ENCODE measurements around the gene VPREB3.

The VPREB3 gene

DNA sequence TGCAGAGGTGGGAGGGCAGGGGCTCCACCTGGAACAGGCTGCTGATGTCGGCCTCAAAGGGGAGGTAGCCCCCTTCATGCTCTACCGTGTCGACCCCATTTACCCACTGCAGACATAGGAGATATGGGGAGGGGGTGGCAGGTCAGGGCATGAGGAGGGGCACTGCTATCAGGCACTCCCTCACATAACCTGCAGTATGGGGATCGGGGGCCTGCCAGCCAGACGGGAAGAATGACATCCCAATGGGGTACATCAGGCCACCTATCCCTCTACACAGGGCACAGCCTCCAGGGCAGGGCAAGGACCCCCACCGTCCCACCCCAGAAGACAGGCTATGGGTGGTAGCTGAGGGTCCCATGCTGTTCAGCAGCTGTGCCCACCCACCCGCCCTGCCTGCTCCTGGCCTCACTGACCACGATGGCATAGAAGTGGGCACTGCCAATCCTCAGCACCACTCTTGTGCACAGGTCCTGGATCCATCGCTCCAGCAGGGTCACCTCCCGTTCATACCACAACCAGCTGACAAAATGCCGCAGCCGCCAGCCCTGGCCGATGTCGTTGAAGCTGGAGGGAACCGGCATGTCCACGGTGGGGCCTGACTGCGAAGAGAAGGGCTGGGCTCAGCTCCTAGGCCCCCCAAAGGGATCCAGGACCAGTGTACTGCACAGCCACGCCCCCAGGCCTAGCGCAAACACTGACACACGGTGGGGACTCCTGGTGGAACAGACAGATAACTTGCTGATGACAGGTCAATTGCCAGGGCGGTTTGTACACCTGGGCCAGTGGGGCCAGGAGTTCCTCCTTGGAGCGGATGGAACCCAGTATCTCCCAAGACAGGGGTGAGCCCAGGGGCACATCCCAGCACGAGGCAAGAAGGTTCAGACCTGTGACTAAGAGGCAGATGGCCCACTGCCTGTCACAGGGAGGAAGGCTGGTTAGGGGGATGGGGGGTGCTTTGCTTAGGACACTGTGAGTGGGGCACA is 39.3 kb downstream of the VPREB3 start:
- Histone ChIP-seq H3K9me2 (replicated peaks; ENCODE audit: insufficient read depth, low read length) (no peaks in the 10 kb centered on the region), H2AFZ (ENCODE audit: low read length) (no peak overlapping the region), H3K4me1 (ENCODE audit: low read length) (peaks cover 7% of the 10 kb centered on the region), H3F3A (ENCODE audit: insufficient read depth, low read length) (no peaks in the 10 kb centered on the region), H4K20me1 (ENCODE audit: insufficient read depth, low read length) (no peaks in the 10 kb centered on the region), H3K4me3 (ENCODE audit: low read length) (no peak overlapping the region), H3K9ac (ENCODE audit: low read length) (no peak overlapping the region), H3K9me3 (replicated peaks; ENCODE audit: insufficient read depth, low read length) (no peaks in the 10 kb centered on the region), H3K79me2 (ENCODE audit: low read length) (peaks cover 27% of the 10 kb centered on the region), H3K27ac (ENCODE audit: low read length) (no peak overlapping the region), H3K36me3 (replicated peaks; ENCODE audit: insufficient read depth, low read length) (0 out of 2 replicates have a peak, but pooled peaks cover 3% of the 10 kb centered on the region), H3K27me3 (replicated peaks; ENCODE audit: insufficient read depth, low read length) (no peaks in the 10 kb centered on the region), H3K4me2 (ENCODE audit: low read depth, low read length) (no peak overlapping the region)
- TF ChIP-seq EZH2phosphoT487 (IDR thresholded peaks at IDR 0.05; ENCODE audit: low read length) (no peak), EZH2 (optimal IDR thresholded peaks at IDR 0.05; ENCODE audit: low read depth, low read length) (no peak)
- TF ChIP-seq, protein P1, sequence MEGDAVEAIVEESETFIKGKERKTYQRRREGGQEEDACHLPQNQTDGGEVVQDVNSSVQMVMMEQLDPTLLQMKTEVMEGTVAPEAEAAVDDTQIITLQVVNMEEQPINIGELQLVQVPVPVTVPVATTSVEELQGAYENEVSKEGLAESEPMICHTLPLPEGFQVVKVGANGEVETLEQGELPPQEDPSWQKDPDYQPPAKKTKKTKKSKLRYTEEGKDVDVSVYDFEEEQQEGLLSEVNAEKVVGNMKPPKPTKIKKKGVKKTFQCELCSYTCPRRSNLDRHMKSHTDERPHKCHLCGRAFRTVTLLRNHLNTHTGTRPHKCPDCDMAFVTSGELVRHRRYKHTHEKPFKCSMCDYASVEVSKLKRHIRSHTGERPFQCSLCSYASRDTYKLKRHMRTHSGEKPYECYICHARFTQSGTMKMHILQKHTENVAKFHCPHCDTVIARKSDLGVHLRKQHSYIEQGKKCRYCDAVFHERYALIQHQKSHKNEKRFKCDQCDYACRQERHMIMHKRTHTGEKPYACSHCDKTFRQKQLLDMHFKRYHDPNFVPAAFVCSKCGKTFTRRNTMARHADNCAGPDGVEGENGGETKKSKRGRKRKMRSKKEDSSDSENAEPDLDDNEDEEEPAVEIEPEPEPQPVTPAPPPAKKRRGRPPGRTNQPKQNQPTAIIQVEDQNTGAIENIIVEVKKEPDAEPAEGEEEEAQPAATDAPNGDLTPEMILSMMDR (IDR thresholded peaks at IDR 0.05; ENCODE audit: low read length): no peak
- no peak for DNase-seq

DNA sequence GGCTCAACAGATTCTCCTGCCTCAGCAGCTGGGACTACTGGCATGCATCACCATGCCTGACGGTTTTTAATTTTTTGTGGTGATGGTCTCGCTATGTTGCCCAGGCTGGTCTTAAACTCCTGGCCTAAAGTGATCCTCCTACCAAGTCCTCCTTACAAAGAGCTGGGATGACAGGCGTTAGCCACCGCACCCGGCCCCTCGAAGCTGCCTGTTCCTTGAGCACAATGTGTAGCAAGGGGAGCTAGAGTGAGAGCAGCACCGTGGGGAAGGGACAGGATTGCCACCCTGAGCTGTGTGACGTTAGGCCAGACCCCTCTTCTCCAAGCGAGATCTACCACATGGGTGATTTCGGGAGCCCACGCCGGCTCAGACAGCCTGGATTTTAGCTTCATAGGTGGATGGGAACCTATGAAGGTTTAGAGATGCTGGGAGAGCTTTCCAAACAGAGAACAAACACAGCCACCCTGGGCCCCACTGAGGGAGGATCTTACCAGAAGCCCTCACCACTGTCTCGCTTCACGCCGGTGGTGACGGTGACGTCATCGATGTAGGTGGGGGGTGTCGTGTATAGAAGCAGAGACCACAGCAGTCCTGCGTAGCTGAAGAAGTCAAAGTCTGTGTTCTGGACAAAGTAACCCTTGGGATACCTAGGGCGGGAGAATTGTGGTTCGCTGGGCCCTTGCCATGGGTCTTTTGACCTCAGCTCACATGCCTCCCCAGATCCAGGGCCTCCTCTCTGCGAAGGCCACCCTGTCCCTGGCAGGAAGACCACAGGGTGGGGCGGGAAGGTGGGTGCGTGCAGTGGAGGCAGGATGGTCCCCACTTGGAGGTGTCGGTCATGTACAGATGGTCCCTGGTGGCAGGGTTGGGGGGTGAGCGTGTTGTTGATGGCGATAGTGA is 40.3 kb downstream of the VPREB3 start:
- no peaks in the 10 kb centered on the region for H3K27me3 ChIP-seq (replicated peaks; ENCODE audit: insufficient read depth, low read length)
- no peak overlapping the region for H2AFZ ChIP-seq (ENCODE audit: low read length)
- DNase-seq: no peak
- H3K36me3 ChIP-seq (replicated peaks; ENCODE audit: insufficient read depth, low read length): 0 out of 2 replicates have a peak, but pooled peaks cover 3% of the 10 kb centered on the region
- no peaks in the 10 kb centered on the region for H4K20me1 ChIP-seq (ENCODE audit: insufficient read depth, low read length)
- TF ChIP-seq EZH2 (optimal IDR thresholded peaks at IDR 0.05; ENCODE audit: low read depth, low read length): no peak
- TF ChIP-seq, protein P1 (IDR thresholded peaks at IDR 0.05; ENCODE audit: low read length): no peak
- TF ChIP-seq EZH2phosphoT487 (IDR thresholded peaks at IDR 0.05; ENCODE audit: low read length): no peak
- no peak overlapping the region for H3K4me2 ChIP-seq (ENCODE audit: low read depth, low read length)
- H3K4me3 ChIP-seq (ENCODE audit: low read length): no peak overlapping the region
- H3F3A ChIP-seq (ENCODE audit: insufficient read depth, low read length): no peaks in the 10 kb centered on the region
- H3K9ac ChIP-seq (ENCODE audit: low read length): no peak overlapping the region
- H3K79me2 ChIP-seq (ENCODE audit: low read length): peaks cover 27% of the 10 kb centered on the region
- no peak overlapping the region for H3K27ac ChIP-seq (ENCODE audit: low read length)
- H3K9me3 ChIP-seq (replicated peaks; ENCODE audit: insufficient read depth, low read length): no peaks in the 10 kb centered on the region
- H3K9me2 ChIP-seq (replicated peaks; ENCODE audit: insufficient read depth, low read length): no peaks in the 10 kb centered on the region
- H3K4me1 ChIP-seq (ENCODE audit: low read length): peaks cover 7% of the 10 kb centered on the region

DNA sequence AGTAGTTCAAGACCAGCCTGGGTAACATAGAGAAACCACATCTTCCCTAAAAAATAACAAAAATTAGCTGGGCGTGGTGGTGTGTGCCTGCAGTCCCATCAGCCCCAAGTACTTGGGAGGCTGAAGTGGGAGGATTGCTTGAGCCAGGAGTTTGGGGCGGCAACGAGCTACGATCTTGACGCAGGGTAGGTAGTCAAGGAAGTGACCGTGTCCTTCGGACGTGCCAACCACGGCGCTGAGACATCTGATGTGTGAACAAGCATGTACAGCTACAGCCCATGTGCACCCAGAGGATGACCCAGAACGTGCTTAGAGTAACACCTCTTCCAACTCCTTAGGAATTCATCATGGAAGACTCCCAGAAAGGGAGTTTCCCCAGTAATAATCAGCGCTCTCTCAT is 42.0 kb downstream of the VPREB3 start:
- no peak overlapping the region for H3K9ac ChIP-seq (ENCODE audit: low read length)
- H3K27ac ChIP-seq (ENCODE audit: low read length): no peak overlapping the region
- peaks cover 3% of the 10 kb centered on the region; the same call in 1 of the 2 replicates for H3K4me1 ChIP-seq (ENCODE audit: low read length)
- no peak for TF ChIP-seq EZH2 (optimal IDR thresholded peaks at IDR 0.05; ENCODE audit: low read depth, low read length)
- no peak for TF ChIP-seq EZH2phosphoT487 (IDR thresholded peaks at IDR 0.05; ENCODE audit: low read length)
- TF ChIP-seq, protein P1 (IDR thresholded peaks at IDR 0.05; ENCODE audit: low read length): no peak
- 0 out of 2 replicates have a peak, but pooled peaks cover 5% of the 10 kb centered on the region for H3K36me3 ChIP-seq (replicated peaks; ENCODE audit: insufficient read depth, low read length)
- no peak overlapping the region for H3K4me3 ChIP-seq (ENCODE audit: low read length)
- H3F3A ChIP-seq (ENCODE audit: insufficient read depth, low read length): no peaks in the 10 kb centered on the region
- H4K20me1 ChIP-seq (ENCODE audit: insufficient read depth, low read length): no peaks in the 10 kb centered on the region
- no peaks in the 10 kb centered on the region for H3K9me2 ChIP-seq (replicated peaks; ENCODE audit: insufficient read depth, low read length)
- no peak overlapping the region for H2AFZ ChIP-seq (ENCODE audit: low read length)
- H3K9me3 ChIP-seq (replicated peaks; ENCODE audit: insufficient read depth, low read length): no peaks in the 10 kb centered on the region
- H3K79me2 ChIP-seq (ENCODE audit: low read length): peaks cover 30% of the 10 kb centered on the region
- H3K27me3 ChIP-seq (replicated peaks; ENCODE audit: insufficient read depth, low read length): no peaks in the 10 kb centered on the region
- DNase-seq: no peak
- H3K4me2 ChIP-seq (ENCODE audit: low read depth, low read length): no peak overlapping the region
